OCI-M2 (cell line): ENCODE results near the gene PFDN4.

Experiments
- DNase-seq: peaks from one replicate; lab custom pipeline; 2025; ENCODE audit not compliant: unreplicated experiment; lab: John Stamatoyannopoulos, UW

PFDN4 gene

GRCh38 chr20:54200487-54201267 is 7.2 kb upstream of the PFDN4 start:
- DNase-seq: no peak

GRCh38 chr20:54201268-54201846 is 6.5 kb upstream of the PFDN4 start:
- no peak for DNase-seq

GRCh38 chr20:54203281-54203680 is 4.6 kb upstream of the PFDN4 start:
- DNase-seq: no peak

GRCh38 chr20:54204063-54204462 is 3.8 kb upstream of the PFDN4 start:
- DNase-seq: no peak

GRCh38 chr20:54204481-54204880 is 3.4 kb upstream of the PFDN4 start:
- no peak for DNase-seq

- DNase-seq: no peak
These were observed 2.4 kb upstream of the PFDN4 start for GRCh38 chr20:54205450-54205849.

GRCh38 chr20:54207053-54207742 is 689 bp upstream of the PFDN4 start:
- no peak for DNase-seq

GRCh38 chr20:54208548-54209176 is 775 bp downstream of the PFDN4 start:
- DNase-seq: no peak

- DNase-seq: no peak
These were observed 1.4 kb downstream of the PFDN4 start for GRCh38 chr20:54209216-54209813.

- no peak for DNase-seq
These were observed 4.3 kb downstream of the PFDN4 start for GRCh38 chr20:54212226-54212625.

GRCh38 chr20:54212871-54213270 is 5.0 kb downstream of the PFDN4 start:
- DNase-seq: no peak

- no peak for DNase-seq
These were observed 6.7 kb downstream of the PFDN4 start for GRCh38 chr20:54214566-54214965.

- no peak for DNase-seq
These were observed 7.4 kb downstream of the PFDN4 start for GRCh38 chr20:54215157-54215789.

GRCh38 chr20:54217762-54218161 is 9.9 kb downstream of the PFDN4 start:
- no peak for DNase-seq

GRCh38 chr20:54218470-54218869 is 10.6 kb downstream of the PFDN4 start:
- DNase-seq: no peak

- no peak for DNase-seq
These were observed 12.0 kb downstream of the PFDN4 start for GRCh38 chr20:54219751-54220426.

- no peak for DNase-seq
These were observed 12.8 kb downstream of the PFDN4 start for GRCh38 chr20:54220722-54221121.

GRCh38 chr20:54221353-54221752 is 13.5 kb downstream of the PFDN4 start:
- no peak for DNase-seq

GRCh38 chr20:54221996-54222890 is 14.4 kb downstream of the PFDN4 start:
- no peak for DNase-seq
